ENCODE data around the gene CENPF. TPM values are rescaled to one million over a fixed set of nuclear protein-coding genes. Genes with fewer than 3 reads are reported as not detected.
A peak's percentile ranks its signal among the peaks of the same experiment; 100 is the strongest.
"Not testable (repeated sequence)": the region's sequence is repeated elsewhere in the genome, so short reads cannot be mapped to it uniquely, and the experiment has no call there.

Gene CENPF
- total and polyA plus RNA-seq, 7 experiments from 2014 or later, result 0.83 to 79.9 (median 3.1) TPM

DNA sequence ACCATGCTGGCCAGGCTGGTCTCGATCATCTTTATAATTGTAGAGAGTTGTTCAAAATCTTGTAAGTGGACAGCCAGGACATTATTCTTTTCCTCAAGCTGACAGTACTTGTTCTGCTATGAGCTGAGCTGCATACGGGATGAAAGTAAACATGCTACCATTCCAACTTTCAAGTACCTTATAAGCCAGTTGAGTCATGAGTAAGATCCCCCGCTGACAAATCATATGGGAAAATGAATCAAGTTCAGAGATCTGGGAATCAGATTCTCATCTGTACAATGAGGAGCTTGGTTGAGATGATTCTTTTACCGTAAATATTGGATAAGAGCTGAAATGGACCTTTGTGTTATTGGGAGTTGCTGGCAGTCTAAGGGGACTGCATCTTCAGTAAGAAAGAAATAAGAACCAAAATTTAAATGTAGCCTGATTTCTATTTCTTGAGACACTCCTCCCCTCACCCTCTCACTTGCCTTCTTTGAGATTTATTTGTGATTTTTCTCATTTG lies 62.7 kb downstream of the CENPF start:
- CTCF ChIA-PET, result no interaction called here
- ATAC-seq, result no peak

DNA sequence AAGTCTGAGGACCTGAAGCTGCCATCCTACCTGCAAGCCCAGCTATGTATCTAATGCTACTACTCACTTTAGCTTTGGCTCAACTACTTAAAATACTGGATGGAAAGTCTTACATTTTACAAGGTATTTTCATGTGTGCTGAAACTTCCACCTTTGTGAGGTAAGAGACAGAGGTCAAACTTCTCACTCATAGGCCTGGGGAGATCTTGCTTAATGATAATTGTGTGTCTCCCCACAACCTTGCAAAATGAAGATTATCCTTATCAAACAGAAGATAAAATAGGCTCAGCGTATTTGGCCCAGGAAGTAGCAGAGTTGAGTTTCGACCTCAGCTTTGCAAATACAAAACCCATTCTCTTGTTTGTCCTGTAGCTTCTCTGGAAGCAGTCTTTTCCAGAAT lies 63.7 kb downstream of the CENPF start:
- ChIA-PET CTCF (no interaction called here), POLR2A (no interaction called here)
- Histone ChIP-seq H3K9me3 (ENCODE audit: control insufficient read depth in 2 of 3, low read length in 3 of 3) (no peaks in the 10 kb centered on the region), H3K27ac (ENCODE audit: low read depth, low read length) (no peak overlapping the region), H3K4me3 (ENCODE audit: low read length) (no peak overlapping the region), H3K36me3 (ENCODE audit: control insufficient read depth in 2 of 3, insufficient read depth in 3 of 3, low read length in 3 of 3) (peaks cover 0 to 8% (median 0%) of the 10 kb centered on the region in 3 experiments), H3K4me1 (ENCODE audit: control insufficient read depth in 2 of 2, insufficient read depth in 2 of 2, low read length in 2 of 2) (no peaks in the 10 kb centered on the region), H3K27me3 (ENCODE audit: control insufficient read depth in 2 of 2, insufficient read depth in 2 of 2, low read length in 2 of 2) (no peaks in the 10 kb centered on the region)
- no peaks in the 10 kb centered on the region for H3K27me3 Mint-ChIP-seq
- H3K4me3 Mint-ChIP-seq, result no peak overlapping the region
- H3K27ac Mint-ChIP-seq, result no peak overlapping the region
- H3K36me3 Mint-ChIP-seq, result peaks cover 4 to 59% (median 18%) of the 10 kb centered on the region in 5 donors
- DNase-seq (no peak), ATAC-seq (peak; percentile 59)
- H3K4me1 Mint-ChIP-seq, result no peaks in the 10 kb centered on the region
- intact Hi-C loops (cut with micrococcal nuclease), result no loop called here
- no peaks in the 10 kb centered on the region for H3K9me3 Mint-ChIP-seq

More for the DNA sequence above, 62.7 kb downstream of the CENPF start:
- H3K27me3 Mint-ChIP-seq, result no peaks in the 10 kb centered on the region
- no peak overlapping the region for H3K27ac Mint-ChIP-seq
- H3K4me3 ChIP-seq (ENCODE audit: low read length), result no peak overlapping the region
- peaks cover 0 to 8% (median 0%) of the 10 kb centered on the region in 3 experiments for H3K36me3 ChIP-seq (ENCODE audit: control insufficient read depth in 2 of 3, insufficient read depth in 3 of 3, low read length in 3 of 3)
- no peaks in the 10 kb centered on the region for H3K9me3 ChIP-seq (ENCODE audit: control insufficient read depth in 2 of 3, low read length in 3 of 3)
- H3K36me3 Mint-ChIP-seq, result peaks cover 4 to 56% (median 18%) of the 10 kb centered on the region in 5 donors
- no peak overlapping the region for H3K4me3 Mint-ChIP-seq
- peaks cover 0 to 6% (median 3%) of the 10 kb centered on the region in 7 donors for H3K4me1 Mint-ChIP-seq
- intact Hi-C loops (cut with micrococcal nuclease), result no loop called here
- H3K27ac ChIP-seq (ENCODE audit: low read depth, low read length), result no peak overlapping the region
- no peaks in the 10 kb centered on the region for H3K4me1 ChIP-seq (ENCODE audit: control insufficient read depth in 2 of 2, insufficient read depth in 2 of 2, low read length in 2 of 2)
- DNase-seq, result no peak
- POLR2A ChIA-PET, result no interaction called here
- H3K9me3 Mint-ChIP-seq, result no peaks in the 10 kb centered on the region
- no peaks in the 10 kb centered on the region for H3K27me3 ChIP-seq (ENCODE audit: control insufficient read depth in 2 of 2, insufficient read depth in 2 of 2, low read length in 2 of 2)

DNA sequence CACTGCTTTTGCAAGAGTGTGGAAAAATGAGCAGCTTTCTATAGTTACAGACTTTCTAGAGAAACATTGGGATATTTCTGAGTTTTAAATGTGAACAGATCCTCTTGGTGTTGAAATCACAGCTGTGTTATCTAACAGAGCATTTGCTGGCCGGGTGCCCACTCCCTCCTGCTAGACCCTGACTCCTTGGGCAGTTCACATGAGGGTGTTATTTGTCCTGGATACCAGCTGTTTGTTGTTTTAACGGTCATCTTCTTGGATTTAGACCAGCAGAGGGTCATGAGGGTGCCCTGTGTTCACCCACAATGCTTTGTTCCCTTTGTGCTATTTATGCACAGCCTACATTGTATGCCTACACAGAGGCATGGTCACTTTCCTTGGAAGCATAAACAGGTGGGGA lies 67.1 kb downstream of the CENPF start:
- POLR2A ChIA-PET, result interaction anchor here (0.8 kb wide), 1 partner anchor 17 kb away, joined by 4 read pairs; no protein-coding TSS in a partner anchor
- H3K36me3 Mint-ChIP-seq, result peaks cover 5 to 54% (median 19%) of the 10 kb centered on the region in 5 donors
- DNase-seq (no peak), ATAC-seq (no peak)
- CTCF ChIA-PET, result no interaction called here
- H3K4me1 Mint-ChIP-seq, result no peaks in the 10 kb centered on the region
- H3K4me3 ChIP-seq (ENCODE audit: low read length), result no peak overlapping the region
- no peaks in the 10 kb centered on the region for H3K36me3 ChIP-seq (ENCODE audit: control insufficient read depth in 2 of 3, insufficient read depth in 3 of 3, low read length in 3 of 3)
- no peaks in the 10 kb centered on the region for H3K27me3 Mint-ChIP-seq
- H3K9me3 Mint-ChIP-seq, result peaks cover 0 to 7% (median 0%) of the 10 kb centered on the region in 11 donors
- intact Hi-C loops (cut with micrococcal nuclease), result no loop called here
- no peak overlapping the region for H3K4me3 Mint-ChIP-seq
- no peak overlapping the region for H3K27ac ChIP-seq (ENCODE audit: low read depth, low read length)
- no peaks in the 10 kb centered on the region for H3K27me3 ChIP-seq (ENCODE audit: control insufficient read depth in 2 of 2, insufficient read depth in 2 of 2, low read length in 2 of 2)
- H3K9me3 ChIP-seq (ENCODE audit: control insufficient read depth in 2 of 3, low read length in 3 of 3), result no peaks in the 10 kb centered on the region
- no peak overlapping the region for H3K27ac Mint-ChIP-seq
- H3K4me1 ChIP-seq (ENCODE audit: control insufficient read depth in 2 of 2, insufficient read depth in 2 of 2, low read length in 2 of 2), result no peaks in the 10 kb centered on the region

DNA sequence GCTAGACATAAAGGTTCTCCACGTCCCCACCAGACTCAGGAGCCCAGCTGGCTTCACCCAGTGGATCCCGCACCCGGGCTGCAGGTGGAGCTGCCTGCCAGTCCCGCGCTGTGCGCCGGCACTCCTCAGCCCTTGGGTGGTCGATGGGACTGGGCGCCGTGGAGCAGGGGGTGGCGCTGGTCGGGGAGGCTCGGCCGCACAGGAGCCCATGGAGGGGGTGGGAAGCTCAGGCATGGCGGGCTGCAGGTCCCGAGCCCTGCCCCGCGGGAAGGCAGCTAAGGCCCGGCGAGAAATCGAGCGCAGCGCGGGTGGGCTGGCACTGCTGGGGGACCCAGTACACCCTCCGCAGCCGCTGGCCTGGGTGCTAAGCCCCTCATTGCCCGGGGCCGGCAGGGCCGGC lies 70.0 kb downstream of the CENPF start:
- H3K4me3 ChIP-seq (ENCODE audit: low read length); H3K9me3 Mint-ChIP-seq; H3K36me3 ChIP-seq (ENCODE audit: control insufficient read depth in 2 of 3, insufficient read depth in 3 of 3, low read length in 3 of 3); H3K27me3 ChIP-seq (ENCODE audit: control insufficient read depth in 2 of 2, insufficient read depth in 2 of 2, low read length in 2 of 2); POLR2A ChIA-PET; H3K9me3 ChIP-seq (ENCODE audit: control insufficient read depth in 2 of 3, low read length in 3 of 3); H3K27ac ChIP-seq (ENCODE audit: low read depth, low read length); H3K4me1 Mint-ChIP-seq; ATAC-seq; H3K27ac Mint-ChIP-seq; H3K27me3 Mint-ChIP-seq; CTCF ChIA-PET; DNase-seq; H3K4me1 ChIP-seq (ENCODE audit: control insufficient read depth in 2 of 2, insufficient read depth in 2 of 2, low read length in 2 of 2); intact Hi-C loops (cut with micrococcal nuclease): not testable (repeated sequence)
- Mint-ChIP-seq H3K36me3 (peaks cover 5 to 39% (median 5%) of the 10 kb centered on the region in 5 donors), H3K4me3 (peak overlapping the region in 1 of 10 donors; percentile 27)

DNA sequence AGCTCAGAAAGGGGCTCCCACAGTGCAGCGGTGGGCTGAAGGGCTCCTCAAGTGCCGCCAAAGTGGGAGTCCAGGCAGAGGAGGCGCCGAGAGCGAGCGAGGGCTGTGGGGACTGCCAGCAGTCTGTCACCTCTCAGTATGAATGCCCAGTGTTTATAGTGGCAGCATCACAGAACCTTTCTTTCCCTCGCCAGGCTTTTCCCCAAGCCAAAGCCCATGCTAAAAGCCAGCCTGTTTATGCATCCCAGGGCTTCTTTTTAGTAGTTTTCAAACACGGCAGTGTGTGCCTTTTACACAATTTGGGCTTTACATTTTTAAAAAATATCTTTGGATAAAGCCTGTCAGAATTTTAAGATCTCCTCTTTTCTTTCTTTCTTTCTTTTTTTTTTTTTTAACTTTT lies 70.6 kb downstream of the CENPF start:
- Mint-ChIP-seq H3K9me3 (peaks cover 0 to 7% (median 0%) of the 10 kb centered on the region in 11 donors), H3K27ac (no peak overlapping the region), H3K27me3 (no peaks in the 10 kb centered on the region), H3K36me3 (peaks cover 5 to 39% (median 5%) of the 10 kb centered on the region in 5 donors), H3K4me3 (no peak overlapping the region), H3K4me1 (no peaks in the 10 kb centered on the region)
- Histone ChIP-seq H3K36me3 (ENCODE audit: control insufficient read depth in 2 of 3, insufficient read depth in 3 of 3, low read length in 3 of 3) (no peaks in the 10 kb centered on the region), H3K4me3 (ENCODE audit: low read length) (no peak overlapping the region), H3K9me3 (ENCODE audit: control insufficient read depth in 2 of 3, low read length in 3 of 3) (no peaks in the 10 kb centered on the region), H3K4me1 (ENCODE audit: control insufficient read depth in 2 of 2, insufficient read depth in 2 of 2, low read length in 2 of 2) (no peaks in the 10 kb centered on the region), H3K27me3 (ENCODE audit: control insufficient read depth in 2 of 2, insufficient read depth in 2 of 2, low read length in 2 of 2) (no peaks in the 10 kb centered on the region), H3K27ac (ENCODE audit: low read depth, low read length) (no peak overlapping the region)
- ChIA-PET CTCF (no interaction called here), POLR2A (no interaction called here)
- ATAC-seq, result no peak
- DNase-seq, result no peak
- intact Hi-C loops (cut with micrococcal nuclease), result no loop called here

DNA sequence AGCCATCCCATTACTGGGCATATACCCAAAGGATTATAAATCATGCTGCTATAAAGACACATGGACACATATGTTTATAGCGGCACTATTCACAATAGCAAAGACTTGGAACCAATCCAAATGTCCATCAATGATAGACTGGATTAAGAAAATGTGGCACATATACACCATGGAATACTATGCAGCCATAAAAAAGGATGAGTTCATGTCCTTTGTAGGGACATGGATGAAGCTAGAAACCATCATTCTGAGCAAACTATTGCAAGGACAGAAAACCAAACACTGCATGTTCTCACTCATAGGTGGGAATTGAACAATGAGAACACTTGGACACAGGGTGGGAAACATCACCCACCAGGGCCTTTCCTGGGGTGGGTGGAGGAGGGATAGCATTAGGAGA lies 72.5 kb downstream of the CENPF start:
- H3K4me1 ChIP-seq (ENCODE audit: control insufficient read depth in 2 of 2, insufficient read depth in 2 of 2, low read length in 2 of 2); DNase-seq; CTCF ChIA-PET; H3K36me3 ChIP-seq (ENCODE audit: control insufficient read depth in 2 of 3, insufficient read depth in 3 of 3, low read length in 3 of 3); H3K4me1 Mint-ChIP-seq; H3K27me3 Mint-ChIP-seq; H3K27ac ChIP-seq (ENCODE audit: low read depth, low read length); H3K9me3 Mint-ChIP-seq; H3K9me3 ChIP-seq (ENCODE audit: control insufficient read depth in 2 of 3, low read length in 3 of 3); POLR2A ChIA-PET; H3K4me3 Mint-ChIP-seq; H3K27ac Mint-ChIP-seq; intact Hi-C loops (cut with micrococcal nuclease); H3K4me3 ChIP-seq (ENCODE audit: low read length); H3K27me3 ChIP-seq (ENCODE audit: control insufficient read depth in 2 of 2, insufficient read depth in 2 of 2, low read length in 2 of 2); ATAC-seq: not testable (repeated sequence)
- H3K36me3 Mint-ChIP-seq, result peaks cover 5 to 30% (median 5%) of the 10 kb centered on the region in 5 donors

DNA sequence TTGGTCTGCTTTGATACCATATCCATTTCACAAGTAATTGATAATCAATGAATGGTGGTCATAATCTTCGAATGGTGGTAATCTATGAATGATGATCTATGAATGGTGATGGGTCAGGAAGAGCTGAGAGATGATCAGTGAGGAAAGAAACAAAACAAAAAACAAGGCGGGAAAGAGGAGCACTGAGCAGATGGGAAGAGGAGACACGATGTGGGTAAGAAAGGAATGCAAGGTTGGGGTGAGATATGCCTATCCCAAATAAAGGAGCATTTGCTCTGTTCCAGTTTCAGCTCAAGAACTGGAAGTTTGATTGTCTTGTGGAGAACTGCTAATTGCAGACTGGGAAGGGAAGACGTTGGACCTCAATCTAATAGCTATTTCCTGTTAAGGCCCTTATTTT lies 73.8 kb downstream of the CENPF start:
- ATAC-seq, result no peak
- H3K27ac ChIP-seq (ENCODE audit: low read depth, low read length), result no peak overlapping the region
- Mint-ChIP-seq H3K36me3 (peaks cover 5 to 21% (median 5%) of the 10 kb centered on the region in 5 donors), H3K4me1 (peaks cover 0 to 2% (median 0%) of the 10 kb centered on the region in 7 donors), H3K27ac (no peak overlapping the region), H3K27me3 (peaks cover 0 to 2% (median 0%) of the 10 kb centered on the region in 5 donors), H3K9me3 (peaks cover 0 to 7% (median 1%) of the 10 kb centered on the region in 11 donors), H3K4me3 (no peak overlapping the region)
- no peaks in the 10 kb centered on the region for H3K27me3 ChIP-seq (ENCODE audit: control insufficient read depth in 2 of 2, insufficient read depth in 2 of 2, low read length in 2 of 2)
- CTCF ChIA-PET, result interaction anchor here (0.5 kb wide), 1 partner anchor 38 kb away, joined by 4 read pairs; no protein-coding TSS in a partner anchor
- POLR2A ChIA-PET, result no interaction called here
- no peaks in the 10 kb centered on the region for H3K36me3 ChIP-seq (ENCODE audit: control insufficient read depth in 2 of 3, insufficient read depth in 3 of 3, low read length in 3 of 3)
- no peaks in the 10 kb centered on the region for H3K9me3 ChIP-seq (ENCODE audit: control insufficient read depth in 2 of 3, low read length in 3 of 3)
- H3K4me3 ChIP-seq (ENCODE audit: low read length), result no peak overlapping the region
- no peaks in the 10 kb centered on the region for H3K4me1 ChIP-seq (ENCODE audit: control insufficient read depth in 2 of 2, insufficient read depth in 2 of 2, low read length in 2 of 2)
- DNase-seq, result no peak
- intact Hi-C loops (cut with micrococcal nuclease), result no loop called here

Data from naive thymus-derived CD4-positive, alpha-beta T cell (primary cell).